Epidermal melanocyte (primary cell): ENCODE measurements around the gene ZNF441.
A peak's percentile ranks its signal among the peaks of the same experiment; 100 is the strongest.
"Not testable (repeated sequence)": the region's sequence is repeated elsewhere in the genome, so short reads cannot be mapped to it uniquely, and the experiment has no call there.

ENCODE experiments used
- DNase-seq: peaks from one replicate; pipeline ENCODE4 v3.0.0; 2011; ENCODE audit warnings: low spot score; ENCODE audit not compliant: insufficient read length

The ZNF441 gene

GRCh38 chr19:11780431-11781020 lies 13.7 kb downstream of the ZNF441 start:
- DNase-seq, result no peak

GRCh38 chr19:11781295-11782057 lies 14.7 kb downstream of the ZNF441 start:
- no peak for DNase-seq

- no peak for DNase-seq
Observed at GRCh38 chr19:11783767-11784166, 17.0 kb downstream of the ZNF441 start.

- DNase-seq, result no peak
Observed at GRCh38 chr19:11784356-11784755, 17.6 kb downstream of the ZNF441 start.

GRCh38 chr19:11787536-11787935 lies 20.7 kb downstream of the ZNF441 start:
- DNase-seq, result no peak

GRCh38 chr19:11792942-11793341 lies 26.1 kb downstream of the ZNF441 start:
- no peak for DNase-seq

- peak; percentile 92 for DNase-seq
Observed at GRCh38 chr19:11797491-11797890, 30.7 kb downstream of the ZNF441 start.

- peak; percentile 98 for DNase-seq
Observed at GRCh38 chr19:11798391-11799330, 31.9 kb downstream of the ZNF441 start, which contains the start of gene ZNF491. ZNF491 (plus strand) TSS chr19:11798523; CDS start chr19:11805954, 7,431 bp downstream.

- DNase-seq, result no peak
Observed at GRCh38 chr19:11806354-11807098, 39.7 kb downstream of the ZNF441 start.

GRCh38 chr19:11807099-11807380 lies 40.2 kb downstream of the ZNF441 start:
- no peak for DNase-seq

- peak; percentile 17 for DNase-seq
Observed at GRCh38 chr19:11813703-11814028, 46.9 kb downstream of the ZNF441 start.

GRCh38 chr19:11814029-11814699 lies 47.4 kb downstream of the ZNF441 start, which contains the start of gene ZNF440:
ZNF440 (plus strand) TSS chr19:11814273; CDS start chr19:11814448, 175 bp downstream.
- DNase-seq, result peak; percentile 99

- peak; percentile 17 for DNase-seq
Observed at GRCh38 chr19:11814700-11815035, 47.9 kb downstream of the ZNF441 start.

GRCh38 chr19:11821474-11822109 lies 54.8 kb downstream of the ZNF441 start:
- no peak for DNase-seq

- not testable (repeated sequence) for DNase-seq
Observed at GRCh38 chr19:11828957-11829876, 62.4 kb downstream of the ZNF441 start.

- no peak for DNase-seq
Observed at GRCh38 chr19:11832253-11832912, 65.6 kb downstream of the ZNF441 start.

GRCh38 chr19:11833541-11833940 lies 66.7 kb downstream of the ZNF441 start:
- DNase-seq, result no peak
